Measurements from ENCODE around the gene GBA2. TPM values are rescaled to one million over a fixed set of nuclear protein-coding genes. Genes with fewer than 3 reads are reported as not detected.
A peak's percentile ranks its signal among the peaks of the same experiment; 100 is the strongest.

The GBA2 gene
- total and polyA plus RNA-seq, 5 experiments from 2014 or later: 14.8 to 65.4 (median 28.3) TPM

DNA sequence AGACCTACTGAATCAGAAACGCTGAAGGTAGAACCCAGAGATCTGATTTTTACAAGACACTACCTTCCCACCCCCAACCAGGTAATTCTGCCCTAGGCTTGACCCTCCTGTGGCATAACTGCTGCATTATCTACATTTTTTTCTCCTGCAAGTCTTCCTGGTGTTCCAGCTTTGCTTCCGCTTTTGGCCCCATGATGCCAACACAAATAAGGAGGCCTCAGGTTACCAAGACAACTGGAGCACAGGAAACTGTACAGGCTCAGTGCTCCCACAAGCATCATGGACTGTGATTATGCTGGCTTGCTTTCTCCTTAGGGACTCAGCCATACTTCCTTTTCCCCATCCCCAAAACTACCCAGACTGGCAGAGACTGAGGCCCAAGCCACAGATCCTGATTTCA, 11.6 kb upstream of the GBA2 start:
- ATAC-seq: no peak
- Mint-ChIP-seq H3K27me3 (no peaks in the 10 kb centered on the region), H3K9me3 (no peaks in the 10 kb centered on the region), H3K27ac (peak overlapping the region in 2 of 10 donors; percentile 13 to 16), H3K36me3 (peaks cover 0 to 13% (median 0%) of the 10 kb centered on the region in 3 donors), H3K4me1 (peaks cover 22 to 60% (median 49%) of the 10 kb centered on the region in 4 donors), H3K4me3 (no peak overlapping the region)
- DNase-seq: no peak
- POLR2A ChIA-PET: interaction anchor here (0.9 to 1.0 kb wide), 2 partner anchors 8 to 111 kb away, joined by 3 read pairs; no protein-coding TSS in a partner anchor

DNA sequence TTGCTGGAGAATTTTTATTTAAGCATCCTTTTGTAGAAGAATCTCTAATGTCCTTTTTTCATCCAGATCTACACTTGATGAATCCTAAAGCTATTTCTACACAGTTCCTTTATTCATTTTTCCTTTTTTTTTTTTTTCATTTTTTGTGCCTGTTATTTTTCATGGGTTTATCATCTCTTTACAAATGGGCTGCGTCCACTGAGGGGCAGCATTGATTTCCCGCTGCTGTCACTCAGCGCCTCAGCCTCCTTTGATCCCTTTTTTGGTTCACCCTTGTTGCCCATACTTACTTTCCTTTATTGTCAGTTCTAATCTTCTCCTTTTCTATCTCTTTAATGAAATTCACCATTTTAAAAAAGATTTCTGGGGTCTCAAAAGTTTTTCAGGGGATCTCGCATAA, 10.8 kb upstream of the GBA2 start:
- POLR2A ChIA-PET: no interaction called here
- H3K36me3 Mint-ChIP-seq: peaks cover 0 to 13% (median 0%) of the 10 kb centered on the region in 3 donors
- ATAC-seq (no peak), DNase-seq (no peak)
- H3K4me3 Mint-ChIP-seq: peak overlapping the region in 5 of 10 donors; percentile 32 to 62 (median 43)
- no peaks in the 10 kb centered on the region for H3K27me3 Mint-ChIP-seq
- peak overlapping the region in 5 of 10 donors; percentile 20 to 60 (median 43) for H3K27ac Mint-ChIP-seq
- H3K9me3 Mint-ChIP-seq: no peaks in the 10 kb centered on the region
- peaks cover 22 to 68% (median 50%) of the 10 kb centered on the region in 4 donors for H3K4me1 Mint-ChIP-seq

DNA sequence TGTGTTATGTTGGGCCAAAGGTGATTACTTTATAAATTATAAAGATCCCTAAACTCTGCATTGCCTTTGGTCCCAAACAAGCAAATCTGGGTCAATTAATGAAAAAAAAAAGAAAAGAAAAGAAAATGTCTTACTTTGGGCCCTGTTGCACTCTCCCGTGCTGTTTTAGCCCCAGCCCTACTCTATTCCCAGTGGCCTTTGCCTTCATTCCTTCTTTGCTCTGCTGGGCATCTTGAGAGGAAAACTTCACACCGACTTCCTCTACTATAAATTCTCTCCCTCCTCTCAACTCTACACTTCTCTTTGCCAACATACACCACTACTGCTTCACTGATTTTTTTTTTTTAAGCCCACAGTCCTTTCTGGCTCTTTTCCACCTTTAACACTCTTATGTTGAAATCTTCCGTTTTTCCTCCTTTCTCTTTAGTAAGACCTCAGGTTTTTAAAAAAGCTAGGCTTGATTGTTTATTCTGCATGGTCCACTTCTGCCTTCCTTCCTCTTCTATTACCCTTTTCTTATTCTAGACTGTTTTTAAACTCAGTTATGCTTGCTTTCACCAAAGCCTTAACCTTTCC, 9.5 kb upstream of the GBA2 start:
- POLR2A ChIA-PET: interaction anchor here (0.7 to 4.2 kb wide), 3 partner anchors 9 to 27 kb away, joined by 6 to 32 read pairs (median 7); partner anchors contain the start of genes CREB3, RGP1 and TLN1
- Mint-ChIP-seq H3K9me3 (no peaks in the 10 kb centered on the region), H3K4me3 (peak overlapping the region; percentile 47 to 97 (median 68)), H3K36me3 (peaks cover 0 to 17% (median 4%) of the 10 kb centered on the region in 3 donors), H3K4me1 (peaks cover 23 to 69% (median 49%) of the 10 kb centered on the region in 4 donors), H3K27me3 (no peaks in the 10 kb centered on the region), H3K27ac (peak overlapping the region in 9 of 10 donors; percentile 61 to 96 (median 79))
- no peak for ATAC-seq
- no peak for DNase-seq

DNA sequence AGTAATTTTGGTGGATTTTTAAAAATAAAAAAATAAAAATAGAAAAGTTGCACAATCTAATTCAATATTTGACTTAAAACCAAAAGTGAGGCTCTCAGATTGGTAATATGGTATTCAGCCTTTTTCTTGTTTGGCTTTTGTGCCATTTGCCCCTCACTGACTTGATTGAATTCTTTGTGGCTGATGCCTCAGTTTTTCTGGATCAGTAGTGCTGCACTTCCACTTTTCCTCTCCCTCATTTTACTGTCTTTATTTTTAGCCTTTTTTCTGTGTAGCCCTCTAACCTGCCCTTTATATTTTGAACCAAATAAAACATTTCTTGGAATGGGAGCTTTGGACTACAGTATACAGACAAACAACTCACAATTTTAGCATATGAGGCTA, 8.9 kb upstream of the GBA2 start:
- H3K4me3 Mint-ChIP-seq: peak overlapping the region; percentile 87 to 99 (median 96)
- no peak for DNase-seq
- H3K27me3 Mint-ChIP-seq: no peaks in the 10 kb centered on the region
- peaks cover 25 to 65% (median 47%) of the 10 kb centered on the region in 4 donors for H3K4me1 Mint-ChIP-seq
- ATAC-seq: no peak
- H3K27ac Mint-ChIP-seq: peak overlapping the region in 9 of 10 donors; percentile 61 to 97 (median 92)
- POLR2A ChIA-PET: interaction anchor here (1.3 to 4.2 kb wide), 2 partner anchors 8 to 26 kb away, joined by 6 to 32 read pairs; partner anchors contain the start of genes CREB3 and TLN1
- no peaks in the 10 kb centered on the region for H3K9me3 Mint-ChIP-seq
- peaks cover 0 to 21% (median 4%) of the 10 kb centered on the region in 3 donors for H3K36me3 Mint-ChIP-seq

DNA sequence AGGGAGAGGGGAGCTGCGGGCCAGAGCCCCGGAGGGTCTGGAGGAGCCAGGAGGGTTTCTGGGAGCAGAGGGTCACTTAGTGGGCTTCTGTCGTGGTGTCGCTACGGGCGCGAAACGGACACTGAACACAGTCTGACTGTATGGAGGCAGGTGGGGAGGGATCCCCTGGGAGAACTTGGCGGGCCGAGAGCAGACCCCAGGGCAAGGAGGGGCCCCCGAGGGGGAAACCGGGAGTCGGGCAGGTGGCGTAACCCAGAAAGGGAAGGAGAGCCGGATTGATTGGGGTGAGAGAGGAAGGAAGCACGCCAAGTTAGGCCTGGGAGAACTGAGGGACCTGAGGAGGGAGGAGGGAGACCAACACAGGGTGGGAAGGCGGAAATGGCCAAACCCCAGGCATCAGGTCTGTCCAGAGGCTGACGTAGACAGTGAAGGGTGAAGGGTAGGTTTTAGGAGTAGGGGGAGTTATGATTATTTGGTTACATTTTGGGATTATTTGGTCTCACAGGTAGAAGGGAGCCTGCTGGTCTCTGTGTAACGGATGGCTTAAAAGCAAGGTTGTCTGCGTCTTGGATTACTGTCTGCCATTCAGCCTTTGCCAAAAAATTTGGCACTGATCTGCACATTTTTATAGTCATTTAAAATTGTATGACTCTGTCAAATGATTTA, 8.3 kb upstream of the GBA2 start:
- ATAC-seq (peak; percentile 17 to 18), DNase-seq (peak in 4 of 10 donors; percentile 3 to 22 (median 14))
- Mint-ChIP-seq H3K4me1 (peaks cover 25 to 60% (median 46%) of the 10 kb centered on the region in 4 donors), H3K27me3 (no peaks in the 10 kb centered on the region), H3K36me3 (peaks cover 0 to 26% (median 6%) of the 10 kb centered on the region in 3 donors), H3K9me3 (no peaks in the 10 kb centered on the region), H3K27ac (peak overlapping the region; percentile 87 to 98 (median 94)), H3K4me3 (peak overlapping the region; percentile 87 to 99 (median 96))
- POLR2A ChIA-PET: interaction anchor here (0.5 to 4.2 kb wide), 14 partner anchors 8 to 205 kb away, joined by 3 to 32 read pairs (median 4); partner anchors contain the start of genes CREB3, GBA2, RGP1 and SIT1

DNA sequence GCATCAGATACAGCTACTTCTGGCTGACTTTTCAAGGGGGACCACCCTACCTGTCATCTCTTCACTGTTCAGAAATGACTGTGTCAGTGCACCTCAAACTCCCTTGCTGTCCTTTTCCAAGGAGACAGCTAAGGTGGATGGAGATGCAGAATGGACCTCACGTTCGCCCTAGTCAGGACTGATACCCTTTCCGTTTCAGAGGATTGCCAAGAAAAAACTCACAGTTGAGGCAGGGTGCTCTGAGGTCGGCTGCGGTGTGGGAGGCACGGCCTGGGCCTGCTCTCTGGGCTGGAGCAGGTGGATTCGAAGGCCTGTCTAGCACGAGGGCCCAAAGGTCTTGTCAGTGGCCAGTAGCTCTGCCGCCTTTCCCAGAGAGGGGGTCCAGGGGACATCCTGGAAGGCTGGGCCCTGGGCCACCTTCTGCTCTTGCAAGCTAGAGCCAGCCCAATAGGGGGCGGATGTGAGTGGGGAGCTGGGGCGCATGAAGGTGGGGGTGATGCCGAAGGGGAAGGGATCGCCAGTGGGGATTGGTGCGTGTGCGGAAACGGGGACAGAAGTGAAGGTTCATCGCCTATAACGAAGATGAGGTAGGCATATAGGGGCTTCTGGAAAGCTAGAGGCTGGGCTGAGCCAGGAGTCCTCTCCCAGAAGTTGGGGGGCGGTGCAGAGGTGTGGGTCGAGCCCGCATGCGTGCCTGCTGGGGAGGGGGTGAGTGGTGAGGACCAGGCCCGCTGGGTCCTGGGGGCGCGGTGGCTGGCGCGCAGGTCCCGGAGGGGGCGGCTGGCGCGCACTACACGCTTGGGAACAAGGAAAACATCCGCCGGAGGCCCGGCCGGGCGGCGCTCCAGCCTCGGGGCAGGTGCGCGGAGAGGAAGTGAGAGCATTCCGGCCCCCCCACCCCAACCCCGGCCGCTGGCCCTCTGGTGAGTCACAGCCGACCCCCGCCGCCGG, 7.5 kb upstream of the GBA2 start:
- POLR2A ChIA-PET: interaction anchor here (0.5 to 4.2 kb wide), 18 partner anchors 8 to 204 kb away, joined by 3 to 32 read pairs (median 3); partner anchors contain the start of genes CREB3, GBA2, HINT2 and RGP1
- peak; percentile 85 to 94 for ATAC-seq

DNA sequence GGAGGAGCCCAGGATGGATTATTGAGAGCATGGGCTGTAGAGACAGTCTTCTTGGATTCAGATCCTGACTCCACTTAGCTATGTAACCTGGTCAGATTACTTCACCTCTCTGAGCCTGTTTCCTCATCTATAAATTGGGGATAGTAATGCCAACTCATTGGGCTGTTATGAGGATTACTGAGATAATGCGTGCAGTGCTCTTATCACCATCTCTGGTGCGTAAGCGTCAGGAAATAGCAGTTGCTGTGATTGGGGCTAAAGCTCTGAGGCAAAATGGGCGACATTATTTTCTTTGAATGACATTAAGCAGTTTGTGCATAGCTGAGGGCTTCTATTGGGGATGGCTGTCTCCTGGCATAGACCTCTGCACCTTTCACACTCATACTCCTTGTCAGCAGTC, 6.0 kb upstream of the GBA2 start:
- no peaks in the 10 kb centered on the region for H3K27me3 Mint-ChIP-seq
- H3K4me1 Mint-ChIP-seq: peaks cover 23 to 59% (median 50%) of the 10 kb centered on the region in 4 donors
- peaks cover 0 to 36% (median 10%) of the 10 kb centered on the region in 3 donors for H3K36me3 Mint-ChIP-seq
- POLR2A ChIA-PET: interaction anchor here (1.5 to 4.2 kb wide), 2 partner anchors 16 to 23 kb away, joined by 5 to 32 read pairs; partner anchors contain the start of genes CREB3 and TLN1
- H3K27ac Mint-ChIP-seq: peak overlapping the region in 8 of 10 donors; percentile 13 to 99 (median 73)
- no peak for DNase-seq
- no peaks in the 10 kb centered on the region for H3K9me3 Mint-ChIP-seq
- H3K4me3 Mint-ChIP-seq: peak overlapping the region in 4 of 10 donors; percentile 11 to 95 (median 49)
- ATAC-seq: no peak

More for the DNA sequence above, 7.5 kb upstream of the GBA2 start:
- Mint-ChIP-seq H3K4me1 (peaks cover 22 to 56% (median 46%) of the 10 kb centered on the region in 4 donors), H3K27ac (peak overlapping the region; percentile 91 to 99 (median 96)), H3K36me3 (peaks cover 0 to 35% (median 10%) of the 10 kb centered on the region in 3 donors), H3K9me3 (no peaks in the 10 kb centered on the region), H3K27me3 (no peaks in the 10 kb centered on the region), H3K4me3 (peak overlapping the region; percentile 87 to 99 (median 96))
- DNase-seq: peak; percentile 63 to 88 (median 74)

DNA sequence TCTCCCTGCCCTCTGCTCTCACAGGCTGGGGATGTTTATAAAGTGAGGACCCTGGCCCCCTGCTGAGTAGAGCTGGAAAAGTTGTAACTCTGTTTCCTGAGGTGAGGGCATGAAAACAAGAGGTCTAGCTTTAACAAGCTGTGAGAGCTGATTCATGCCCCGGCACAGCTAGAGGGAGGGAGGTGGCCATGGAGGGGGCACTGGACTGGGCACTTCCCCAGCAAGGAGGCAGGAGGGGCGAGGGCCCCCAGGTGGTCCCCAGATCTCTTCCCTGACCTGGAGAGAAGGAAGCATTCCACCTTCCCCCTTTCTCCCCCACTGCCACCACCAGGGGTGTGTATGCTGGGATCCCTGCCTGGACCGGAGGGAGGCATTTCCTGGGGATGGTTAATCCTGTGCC, 5.2 kb upstream of the GBA2 start, which contains the start of gene MSMP:
Gene MSMP (minus strand): TSS at position 13 of the 400 bp plus-strand sequence. CDS start 147 bp downstream, outside the sequence.
- H3K27ac Mint-ChIP-seq: peak within 1 kb of the TSS in 7 of 10 donors; percentile 4 to 99 (median 60)
- H3K4me1 Mint-ChIP-seq: peaks cover 29 to 59% (median 50%) of the 10 kb centered on the region in 4 donors
- POLR2A ChIA-PET: interaction anchor here (3.2 to 4.2 kb wide), 2 partner anchors 23 kb away, joined by 14 to 32 read pairs; partner anchors contain the start of genes CREB3 and TLN1
- H3K4me3 Mint-ChIP-seq: peak within 1 kb of the TSS in 4 of 10 donors; percentile 20 to 95 (median 54)
- peaks cover 0 to 32% (median 10%) of the 10 kb centered on the region in 3 donors for H3K36me3 Mint-ChIP-seq
- no peaks in the 10 kb centered on the region for H3K9me3 Mint-ChIP-seq
- no peaks in the 10 kb centered on the region for H3K27me3 Mint-ChIP-seq
- DNase-seq: no peak
- no peak for ATAC-seq

DNA sequence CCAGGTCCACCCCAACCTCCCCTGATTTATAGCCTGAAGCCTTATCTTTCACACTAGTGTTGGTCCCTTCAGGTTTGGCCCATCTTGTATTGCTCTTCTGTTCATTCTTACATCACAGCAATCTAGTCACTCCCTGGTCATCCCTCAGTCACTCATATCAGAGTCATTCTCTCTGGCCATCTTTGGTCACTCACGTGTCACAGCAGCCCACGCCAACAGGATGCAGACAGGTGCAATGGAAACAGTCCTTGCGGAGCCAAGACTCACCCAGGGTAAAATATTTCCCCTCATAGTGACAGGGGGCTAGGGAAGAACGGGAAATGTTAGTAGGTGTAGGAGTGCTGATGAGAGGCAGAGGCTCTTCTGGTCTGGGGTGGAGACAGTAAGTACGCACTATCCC, 4.4 kb upstream of the GBA2 start:
- Mint-ChIP-seq H3K4me3 (peak overlapping the region in 1 of 10 donors; percentile 14), H3K27ac (peak overlapping the region in 3 of 10 donors; percentile 4 to 77 (median 8)), H3K9me3 (no peaks in the 10 kb centered on the region), H3K4me1 (peaks cover 24 to 54% (median 44%) of the 10 kb centered on the region in 4 donors), H3K36me3 (peaks cover 0 to 32% (median 10%) of the 10 kb centered on the region in 3 donors), H3K27me3 (no peaks in the 10 kb centered on the region)
- ATAC-seq (no peak), DNase-seq (no peak)
- POLR2A ChIA-PET: interaction anchor here (1.3 to 3.2 kb wide), 2 partner anchors 19 to 22 kb away, joined by 3 to 14 read pairs; partner anchors contain the start of genes CREB3 and TLN1

DNA sequence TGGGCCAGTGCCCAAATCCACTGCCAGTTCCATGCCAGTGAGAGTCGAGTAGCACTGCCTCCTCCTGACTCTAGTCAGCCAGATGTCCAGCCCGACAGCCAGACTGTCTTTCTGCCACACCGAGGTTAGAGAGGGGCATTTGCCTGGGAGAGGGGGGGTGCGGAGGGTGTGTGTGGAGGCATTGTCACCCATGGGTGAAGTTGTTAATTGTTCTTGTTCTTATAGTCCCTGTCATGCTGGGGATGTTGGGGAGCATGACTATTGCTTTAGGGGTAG, 1.2 kb upstream of the GBA2 start:
- Mint-ChIP-seq H3K36me3 (peaks cover 0 to 36% (median 10%) of the 10 kb centered on the region in 3 donors), H3K27me3 (no peaks in the 10 kb centered on the region), H3K27ac (peak overlapping the region; percentile 90 to 97 (median 96)), H3K4me3 (peak overlapping the region; percentile 90 to 99 (median 96)), H3K9me3 (no peaks in the 10 kb centered on the region), H3K4me1 (peaks cover 31 to 56% (median 48%) of the 10 kb centered on the region in 4 donors)
- ATAC-seq: no peak
- POLR2A ChIA-PET: interaction anchor here (0.9 to 4.8 kb wide), 11 partner anchors 8 to 151 kb away, joined by 3 to 68 read pairs (median 6); partner anchors contain the start of genes CCDC107, CREB3, FAM221B and RMRP
- DNase-seq: no peak

DNA sequence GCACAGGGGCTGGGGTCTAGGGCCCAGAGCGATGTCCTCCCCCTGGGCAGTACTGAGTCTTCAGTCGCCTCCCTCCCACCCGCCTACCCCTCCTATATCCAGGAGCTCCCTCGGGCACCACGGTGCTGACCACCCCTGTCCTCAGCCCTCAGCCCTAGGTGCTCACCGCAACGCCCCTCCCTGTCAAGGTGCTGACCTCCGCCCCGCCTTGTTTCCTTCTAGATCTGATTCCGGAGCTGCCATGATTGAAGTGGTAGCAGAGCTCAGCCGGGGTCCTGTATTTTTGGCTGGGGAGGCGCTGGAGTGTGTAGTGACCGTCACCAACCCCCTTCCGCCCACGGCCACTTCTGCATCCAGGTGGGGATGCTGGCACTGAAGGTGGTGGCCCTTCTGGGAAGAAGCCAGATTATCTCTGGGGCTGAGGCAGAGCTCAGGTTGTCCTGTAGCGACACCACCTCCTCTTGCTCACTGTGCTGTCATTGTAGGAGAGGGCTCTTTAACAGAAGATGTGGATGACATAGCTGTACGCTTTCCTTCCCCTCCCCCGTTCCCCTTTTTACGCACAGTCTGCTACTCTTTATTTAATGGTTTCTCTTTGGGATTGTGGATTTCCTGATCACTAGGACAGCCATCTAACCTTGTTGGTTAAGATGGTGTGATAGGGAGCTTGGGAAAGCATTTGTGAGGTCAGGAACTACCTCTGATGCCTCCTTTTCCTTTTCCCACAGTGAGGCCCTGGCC, 657 bp upstream of the GBA2 start:
- Mint-ChIP-seq H3K36me3 (peaks cover 0 to 38% (median 10%) of the 10 kb centered on the region in 3 donors), H3K9me3 (no peaks in the 10 kb centered on the region), H3K27me3 (no peaks in the 10 kb centered on the region), H3K4me1 (peaks cover 33 to 53% (median 48%) of the 10 kb centered on the region in 4 donors), H3K27ac (peak overlapping the region; percentile 90 to 97 (median 96)), H3K4me3 (peak overlapping the region; percentile 90 to 99 (median 96))
- POLR2A ChIA-PET: interaction anchor here (0.5 to 4.8 kb wide), 13 partner anchors 8 to 150 kb away, joined by 3 to 68 read pairs (median 6); partner anchors contain the start of genes CCDC107, CREB3, FAM221B and RMRP
- DNase-seq: peak in 9 of 10 donors; percentile 22 to 70 (median 41)
- peak; percentile 52 to 72 for ATAC-seq
